T-cell (primary cell): ENCODE measurements around the gene SCMH1. TPM values are rescaled to one million over a fixed set of nuclear protein-coding genes. Genes with fewer than 3 reads are reported as not detected.

Experiments used
- ATAC-seq, 4 experiments: fragments of 200-7000 bp in 3 of 4; fragments of 150-1000 bp in 1 of 4; cut with Tn5 transposase; replicated peaks in 1 of 4; 1 replicate in 3 of 4; 2 replicates in 1 of 4; pipeline ENCODE4 v1.10.0; 2021; ENCODE audit warnings: moderate library complexity in 3 of 4, mild to moderate bottlenecking in 2 of 4, moderate number of reproducible peaks in 1 of 4
- CTCF ChIA-PET, 2 donors: fragments of 300-600 bp; sonication (Branson Sonifier 250); formaldehyde crosslinking; loops; one replicate each; lab custom pipeline; 2022; ENCODE audit warnings: antibody characterized with exemption in 2 of 2; lab: Charles Lee
- POLR2A ChIA-PET, 2 donors: fragments of 300-600 bp; sonication (Branson Sonifier 250); formaldehyde crosslinking; loops; one replicate each; lab custom pipeline; 2022; ENCODE audit warnings: antibody characterized with exemption in 2 of 2; lab: Charles Lee
- DNase-seq, 35 experiments: peaks; one replicate each; pipeline versions ENCODE4 v3.0.0 to v3.0.0-alpha.2; 2013 to 2023
- H3K27ac ChIP-seq: one replicate; pipeline ENCODE4 v1.5.1; 2013; ENCODE audit warnings: low read length
- H3K27me3 ChIP-seq, 2 experiments: replicated peaks in 1 of 2; 1 replicate in 1 of 2; 2 replicates in 1 of 2; pipeline versions ENCODE4 v1.6.1 to v1.7.0; 2013; ENCODE audit warnings: low read length in 1 of 2, mixed read lengths in 1 of 2; ENCODE audit not compliant: control insufficient read depth in 2 of 2, insufficient read depth in 2 of 2; ENCODE audit errors: extremely low read depth in 1 of 2
- H3K36me3 ChIP-seq, 2 donors: 1 replicate in 1 of 2; 2 replicates in 1 of 2; pipeline versions ENCODE4 v1.6.1 to v1.7.0; 2013; ENCODE audit warnings: low read length in 1 of 2; ENCODE audit not compliant: control insufficient read depth in 2 of 2, insufficient read depth in 1 of 2; ENCODE audit errors: extremely low read depth in 1 of 2
- H3K4me1 ChIP-seq, 2 experiments: 1 replicate in 1 of 2; 2 replicates in 1 of 2; pipeline versions ENCODE4 v1.6.1 to v1.7.0; 2013; ENCODE audit warnings: low read length in 2 of 2, mixed read lengths in 1 of 2; ENCODE audit not compliant: insufficient read depth in 2 of 2, control insufficient read depth in 1 of 2; ENCODE audit errors: extremely low read depth in 1 of 2
- H3K4me3 ChIP-seq, 2 donors: 1 replicate in 1 of 2; 2 replicates in 1 of 2; pipeline versions ENCODE4 v1.5.1 to v1.7.0; 2013; ENCODE audit warnings: mild to moderate bottlenecking in 2 of 2, low read length in 1 of 2, moderate library complexity in 1 of 2; ENCODE audit not compliant: control insufficient read depth in 1 of 2; ENCODE audit errors: extremely low read depth in 1 of 2
- H3K9me3 ChIP-seq: 2 replicates; pipeline ENCODE4 v1.7.0; 2013
- H3K27ac Mint-ChIP-seq, 2 donors: one replicate each; pipeline ENCODE4 v1.8.0; 2020 to 2021; ENCODE audit warnings: mild to moderate bottlenecking in 2 of 2, mixed read lengths in 2 of 2
- H3K27me3 Mint-ChIP-seq, 2 donors: one replicate each; pipeline ENCODE4 v1.8.0; 2021 to 2022; ENCODE audit warnings: mixed read lengths in 2 of 2
- H3K36me3 Mint-ChIP-seq: one replicate; pipeline ENCODE4 v1.8.0; 2021; ENCODE audit warnings: mixed read lengths
- H3K4me1 Mint-ChIP-seq, 3 donors: one replicate each; pipeline ENCODE4 v1.8.0; 2020 to 2022; ENCODE audit warnings: mixed read lengths in 3 of 3, mild to moderate bottlenecking in 1 of 3
- H3K4me3 Mint-ChIP-seq, 3 donors: one replicate each; pipeline ENCODE4 v1.8.0; 2020 to 2022; ENCODE audit warnings: mild to moderate bottlenecking in 3 of 3, mixed read lengths in 3 of 3, moderate library complexity in 3 of 3
- H3K9me3 Mint-ChIP-seq, 3 donors: one replicate each; pipeline ENCODE4 v1.8.0; 2020 to 2022; ENCODE audit warnings: mixed read lengths in 3 of 3
- WGBS: methylation state at CpG from one replicate; pipeline ENCODE4 v1.1.5; 2013; ENCODE audit warnings: missing lambda C conversion rate; ENCODE audit not compliant: insufficient coverage; 5-methylcytosine and 5-hydroxymethylcytosine counted together
- total RNA-seq, 35 experiments: library from RNA in 6 of 35; stranded (reverse) in 6 of 35; fragments of 120-200 nt in 1 of 35; gene quantifications; one replicate each; pipeline versions ENCODE4 v1.2.1 to v1.2.4 and lab custom pipeline; 2013 to 2026

Gene SCMH1
- total RNA-seq, 5 donors from 2014 or later (not counting 1 experiment from before 2014, with no cell fraction given), result 14.8 to 24.2 (median 19.6) TPM

DNA sequence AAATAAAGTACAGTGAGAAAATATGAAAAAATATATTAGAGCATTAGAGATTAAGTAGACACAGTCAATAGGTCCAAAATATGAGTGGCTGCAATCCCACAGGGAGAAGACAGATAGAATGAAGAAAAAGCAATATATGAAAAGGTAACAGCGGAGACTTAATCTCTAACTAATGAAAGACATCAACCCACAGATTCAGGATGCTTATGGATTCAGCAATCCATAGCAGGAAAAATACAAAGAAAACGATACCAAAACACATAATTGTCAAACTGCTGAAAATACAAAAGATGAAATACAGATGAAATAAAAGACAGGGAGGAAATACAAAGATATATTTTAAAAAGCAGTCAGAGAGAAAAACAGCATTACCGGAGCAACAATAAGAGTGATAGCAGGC, 163.9 kb downstream of the SCMH1 start:
- H3K36me3 ChIP-seq, result peaks cover 0 to 2% of the 10 kb centered on the region in 2 donors
- H3K27ac Mint-ChIP-seq, result no peak overlapping the region
- ChIA-PET CTCF (no interaction called here), POLR2A (no interaction called here)
- no peaks in the 10 kb centered on the region for H3K27me3 ChIP-seq
- H3K27me3 Mint-ChIP-seq, result no peaks in the 10 kb centered on the region
- H3K4me1 ChIP-seq, result no peaks in the 10 kb centered on the region
- no CpG with 5 or more reads among the region's 3 CpGs for WGBS
- DNase-seq, result no peak
- H3K4me1 Mint-ChIP-seq, result no peaks in the 10 kb centered on the region
- no peak overlapping the region for H3K4me3 Mint-ChIP-seq
- H3K9me3 Mint-ChIP-seq, result peaks cover 4 to 8% (median 4%) of the 10 kb centered on the region in 3 donors
- no peak overlapping the region for H3K27ac ChIP-seq
- H3K36me3 Mint-ChIP-seq, result peaks cover 29% of the 10 kb centered on the region
- H3K9me3 ChIP-seq, result no peaks in the 10 kb centered on the region
- ATAC-seq, result no peak
- H3K4me3 ChIP-seq, result no peak overlapping the region

DNA sequence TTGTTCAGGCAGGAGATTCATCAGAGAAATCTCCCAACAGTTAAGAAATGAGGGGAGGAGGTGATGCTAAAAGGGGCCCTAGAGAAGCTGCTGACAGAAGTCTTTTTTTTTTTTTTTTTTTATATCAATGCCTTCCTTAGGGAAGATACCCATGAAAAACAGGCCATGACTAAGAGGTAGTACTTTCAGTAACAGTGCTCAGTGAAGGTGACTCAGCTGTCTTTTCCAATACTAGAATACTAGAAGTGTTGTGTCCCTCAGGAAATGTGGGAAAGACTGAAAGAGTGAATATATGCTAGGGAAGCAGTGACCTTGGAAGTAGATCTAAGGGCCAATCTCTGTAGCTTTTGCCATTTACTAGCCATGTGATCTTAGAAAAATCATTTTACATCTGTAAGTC, 168.1 kb downstream of the SCMH1 start:
- no peak for DNase-seq
- Histone ChIP-seq H3K27ac (no peak overlapping the region), H3K4me3 (no peak overlapping the region), H3K9me3 (no peaks in the 10 kb centered on the region), H3K4me1 (no peaks in the 10 kb centered on the region), H3K27me3 (no peaks in the 10 kb centered on the region), H3K36me3 (peaks cover 2 to 6% of the 10 kb centered on the region in 2 donors)
- Mint-ChIP-seq H3K27me3 (no peaks in the 10 kb centered on the region), H3K9me3 (peaks cover 4 to 8% (median 4%) of the 10 kb centered on the region in 3 donors), H3K36me3 (peaks cover 45% of the 10 kb centered on the region), H3K27ac (no peak overlapping the region), H3K4me3 (no peak overlapping the region), H3K4me1 (no peaks in the 10 kb centered on the region)
- ChIA-PET CTCF (interaction anchor here in 1 of 2 donors (0.6 kb wide), 2 partner anchors 81 to 301 kb away, joined by 3 to 4 read pairs; no protein-coding TSS in a partner anchor), POLR2A (no interaction called here)
- no peak for ATAC-seq

DNA sequence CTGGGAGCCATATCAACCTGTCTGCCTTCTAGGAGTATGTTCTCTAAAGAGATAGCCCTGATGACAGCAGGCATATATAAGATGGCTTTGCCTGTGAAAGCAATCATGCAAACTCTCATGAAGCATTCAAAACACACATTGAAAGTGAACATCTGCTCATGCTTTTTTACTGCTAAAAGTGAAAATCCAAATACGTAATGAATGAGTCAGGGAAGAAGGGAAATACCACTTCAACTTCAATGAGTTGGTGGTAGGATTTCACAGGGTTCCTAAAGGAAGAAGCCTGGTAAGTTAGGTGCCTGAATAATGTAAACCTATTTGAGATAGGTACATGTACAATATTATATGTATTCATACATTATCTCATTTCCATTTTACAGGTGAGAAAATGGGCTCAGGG, 170.1 kb downstream of the SCMH1 start:
- ChIA-PET POLR2A (no interaction called here), CTCF (no interaction called here)
- Histone ChIP-seq H3K4me3 (no peak overlapping the region), H3K36me3 (peaks cover 2 to 6% of the 10 kb centered on the region in 2 donors), H3K27ac (no peak overlapping the region), H3K4me1 (no peaks in the 10 kb centered on the region), H3K9me3 (no peaks in the 10 kb centered on the region), H3K27me3 (no peaks in the 10 kb centered on the region)
- peaks cover 46% of the 10 kb centered on the region for H3K36me3 Mint-ChIP-seq
- no peak overlapping the region for H3K4me3 Mint-ChIP-seq
- no peaks in the 10 kb centered on the region for H3K27me3 Mint-ChIP-seq
- WGBS, result no CpG with 5 or more reads among the region's 1 CpG
- no peaks in the 10 kb centered on the region for H3K4me1 Mint-ChIP-seq
- no peaks in the 10 kb centered on the region for H3K9me3 Mint-ChIP-seq
- H3K27ac Mint-ChIP-seq, result no peak overlapping the region
- no peak for DNase-seq
- ATAC-seq, result no peak

DNA sequence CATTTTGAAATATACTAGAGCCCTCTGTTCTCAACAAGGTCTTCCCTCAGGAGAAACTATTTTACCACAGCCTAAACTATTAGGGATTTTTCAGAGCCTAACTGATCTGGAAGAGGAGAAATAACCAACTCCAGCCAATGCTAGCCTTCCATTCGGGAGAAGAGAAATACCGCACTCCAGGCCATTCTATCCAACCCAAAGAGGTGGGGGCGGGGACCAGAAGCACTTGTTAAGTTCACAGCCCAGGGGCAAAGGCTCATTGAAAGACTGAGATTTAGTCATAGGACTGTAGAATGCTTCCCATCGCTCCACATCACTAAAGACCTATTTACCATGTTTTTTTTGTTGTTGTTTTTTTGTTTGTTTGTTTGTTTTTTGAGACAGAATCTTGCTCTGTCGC, 185.2 kb downstream of the SCMH1 start:
- H3K27me3 Mint-ChIP-seq, result no peaks in the 10 kb centered on the region
- CTCF ChIA-PET, result no interaction called here

DNA sequence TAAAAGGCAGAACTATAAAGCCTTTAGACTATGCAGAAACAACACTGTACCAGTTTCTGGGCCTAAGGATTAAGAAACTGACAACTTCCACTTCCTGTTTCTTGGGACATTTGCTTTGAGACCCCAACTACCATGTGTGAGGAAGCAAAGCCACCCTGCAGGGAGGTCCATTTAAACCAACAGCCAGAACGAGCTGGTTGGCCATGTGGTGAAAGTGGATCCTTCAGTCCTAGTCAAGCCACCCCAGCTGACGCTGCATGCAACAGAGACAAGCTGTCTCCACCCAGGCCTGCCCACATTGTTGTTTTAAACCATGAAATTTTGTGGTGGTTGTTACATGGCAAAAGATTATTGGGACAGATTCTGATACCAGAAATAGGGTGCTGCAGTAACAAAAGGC, 188.8 kb downstream of the SCMH1 start:
- CTCF ChIA-PET, result interaction anchor here in 1 of 2 donors (0.7 kb wide), 1 partner anchor 498 kb away, joined by 3 read pairs; no protein-coding TSS in a partner anchor
- H3K27me3 ChIP-seq, result no peaks in the 10 kb centered on the region
- H3K4me1 Mint-ChIP-seq, result no peaks in the 10 kb centered on the region
- H3K9me3 Mint-ChIP-seq, result no peaks in the 10 kb centered on the region
- DNase-seq (no peak), ATAC-seq (no peak)
- no peaks in the 10 kb centered on the region for H3K9me3 ChIP-seq
- no peaks in the 10 kb centered on the region for H3K27me3 Mint-ChIP-seq
- H3K36me3 Mint-ChIP-seq, result peaks cover 63% of the 10 kb centered on the region
- no peak overlapping the region for H3K4me3 ChIP-seq
- WGBS, result 71% methylated on average over 2 of the region's 2 CpGs
- peaks cover 3 to 9% of the 10 kb centered on the region in 2 donors for H3K36me3 ChIP-seq
- H3K4me1 ChIP-seq, result no peaks in the 10 kb centered on the region
- H3K4me3 Mint-ChIP-seq, result no peak overlapping the region
- H3K27ac ChIP-seq, result no peak overlapping the region
- POLR2A ChIA-PET, result no interaction called here
- no peak overlapping the region for H3K27ac Mint-ChIP-seq

More for the DNA sequence above, 185.2 kb downstream of the SCMH1 start:
- Histone ChIP-seq H3K9me3 (no peaks in the 10 kb centered on the region), H3K27me3 (no peaks in the 10 kb centered on the region), H3K36me3 (peaks cover 3 to 4% of the 10 kb centered on the region in 2 donors), H3K4me3 (no peak overlapping the region), H3K27ac (no peak overlapping the region), H3K4me1 (no peaks in the 10 kb centered on the region)
- POLR2A ChIA-PET, result no interaction called here
- WGBS, result no CpG with 5 or more reads among the region's 5 CpGs
- H3K27ac Mint-ChIP-seq, result no peak overlapping the region
- no peaks in the 10 kb centered on the region for H3K9me3 Mint-ChIP-seq
- ATAC-seq (no peak), DNase-seq (no peak)
- peaks cover 70% of the 10 kb centered on the region for H3K36me3 Mint-ChIP-seq
- no peaks in the 10 kb centered on the region for H3K4me1 Mint-ChIP-seq
- H3K4me3 Mint-ChIP-seq, result no peak overlapping the region

DNA sequence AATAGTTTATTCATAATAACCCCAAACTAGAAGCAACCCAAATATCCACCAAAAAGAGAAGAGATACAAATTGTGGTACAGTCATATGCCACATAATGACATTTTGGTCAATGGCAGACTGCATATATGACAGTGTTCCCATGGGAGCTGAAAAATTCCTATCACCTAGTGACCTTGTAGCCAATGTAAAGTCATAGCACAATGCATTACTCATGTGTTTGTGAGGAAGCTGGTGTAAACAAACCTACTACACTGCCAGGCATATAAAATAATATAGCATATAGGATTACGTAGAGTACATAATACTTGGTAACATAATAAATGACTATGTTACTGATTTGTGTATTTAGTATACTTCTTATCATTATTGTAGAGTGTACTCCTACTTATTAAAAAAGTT, 191.1 kb downstream of the SCMH1 start:
- Mint-ChIP-seq H3K9me3 (no peaks in the 10 kb centered on the region), H3K4me1 (no peaks in the 10 kb centered on the region), H3K36me3 (peaks cover 68% of the 10 kb centered on the region), H3K27me3 (no peaks in the 10 kb centered on the region), H3K27ac (no peak overlapping the region), H3K4me3 (no peak overlapping the region)
- Histone ChIP-seq H3K27me3 (no peaks in the 10 kb centered on the region), H3K4me1 (no peaks in the 10 kb centered on the region), H3K9me3 (no peaks in the 10 kb centered on the region), H3K36me3 (peaks cover 3 to 20% of the 10 kb centered on the region in 2 donors), H3K27ac (no peak overlapping the region), H3K4me3 (no peak overlapping the region)
- WGBS, result no CpG with 5 or more reads among the region's 1 CpG
- ChIA-PET CTCF (no interaction called here), POLR2A (interaction anchor here in 1 of 2 donors (0.6 kb wide), 1 partner anchor 1973 kb away, joined by 3 read pairs; no protein-coding TSS in a partner anchor)
- no peak for ATAC-seq
- DNase-seq, result no peak

DNA sequence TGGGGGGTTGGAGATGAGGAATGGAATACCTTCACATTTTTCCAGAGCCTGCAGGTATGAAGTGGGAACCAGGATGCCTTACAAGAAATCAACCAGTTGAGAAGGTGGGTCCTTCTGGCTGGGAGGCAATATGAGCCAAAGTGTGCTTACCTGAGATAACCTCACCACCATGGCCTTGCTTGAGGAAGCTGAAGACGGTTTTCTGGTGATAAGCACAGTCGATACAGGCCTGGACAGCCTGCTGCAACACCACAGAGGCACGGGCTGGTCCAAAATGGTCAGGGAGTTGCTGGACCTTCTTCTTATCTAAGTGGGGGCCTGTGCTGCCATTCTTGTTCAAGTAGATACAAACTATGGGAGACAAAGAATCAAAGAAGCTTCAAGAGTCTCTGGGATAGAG, 193.6 kb downstream of the SCMH1 start:
- no peak for ATAC-seq
- ChIA-PET CTCF (no interaction called here), POLR2A (no interaction called here)
- H3K27me3 ChIP-seq, result no peaks in the 10 kb centered on the region
- H3K27ac ChIP-seq, result no peak overlapping the region
- no peaks in the 10 kb centered on the region for H3K9me3 ChIP-seq
- no peaks in the 10 kb centered on the region for H3K27me3 Mint-ChIP-seq
- H3K4me3 ChIP-seq, result no peak overlapping the region
- H3K36me3 Mint-ChIP-seq, result peaks cover 68% of the 10 kb centered on the region
- H3K4me1 Mint-ChIP-seq, result peaks cover 2 to 8% (median 6%) of the 10 kb centered on the region in 3 donors
- H3K4me3 Mint-ChIP-seq, result no peak overlapping the region
- 100% methylated on average over 1 of the region's 3 CpGs for WGBS
- H3K36me3 ChIP-seq, result peaks cover 3 to 37% of the 10 kb centered on the region in 2 donors
- H3K9me3 Mint-ChIP-seq, result no peaks in the 10 kb centered on the region
- no peaks in the 10 kb centered on the region for H3K4me1 ChIP-seq
- DNase-seq, result no peak
- H3K27ac Mint-ChIP-seq, result no peak overlapping the region
